Left renal pelvis (tissue), 4 donors: ENCODE measurements around the gene BRSK2. TPM values are rescaled to one million over a fixed set of nuclear protein-coding genes. Genes with fewer than 3 reads are reported as not detected.
A peak's percentile ranks its signal among the peaks of the same experiment; 100 is the strongest.
"Not testable (repeated sequence)": the region's sequence is repeated elsewhere in the genome, so short reads cannot be mapped to it uniquely, and the experiment has no call there.

ENCODE experiments used
- DNase-seq, 4 donors: peaks; one replicate each; pipeline ENCODE4 v3.0.0-alpha.2; 2013; ENCODE audit warnings: low read depth in 4 of 4, low spot score in 3 of 4
- polyA plus RNA-seq, 4 donors: library from polyadenylated mRNA; unstranded; fragments of 120-200 nt; gene quantifications; one replicate each; pipeline ENCODE4 v1.2.1, GENCODE V29; 2013; ENCODE audit not compliant: insufficient read length in 4 of 4

BRSK2 gene
- polyA plus RNA-seq, 4 donors, result 0.64 to 1.1 (median 0.89) TPM

- DNase-seq, result no peak
Observed at GRCh38 chr11:1406571-1407485, 17.1 kb downstream of the BRSK2 start.

DNA sequence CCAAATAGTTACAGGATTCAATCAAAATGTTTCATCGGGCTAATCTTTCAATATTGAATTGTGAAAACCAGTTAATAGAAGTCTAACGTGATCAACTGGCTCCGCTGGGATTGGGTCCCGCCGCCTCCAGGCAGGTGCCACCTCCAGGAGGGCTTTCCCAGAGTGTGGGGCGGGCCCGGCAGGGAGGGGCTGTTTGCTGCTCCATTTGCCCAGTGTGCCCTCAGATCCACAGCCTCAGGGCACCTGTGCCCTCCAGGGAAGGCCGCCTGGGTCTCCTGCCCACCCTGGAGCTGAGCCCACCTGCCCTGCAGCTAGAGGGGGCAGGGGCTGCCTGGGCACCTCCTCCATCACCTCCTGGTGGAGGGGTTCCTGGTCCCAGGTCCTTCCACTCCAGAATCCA, 17.9 kb downstream of the BRSK2 start:
- no peak for DNase-seq

DNA sequence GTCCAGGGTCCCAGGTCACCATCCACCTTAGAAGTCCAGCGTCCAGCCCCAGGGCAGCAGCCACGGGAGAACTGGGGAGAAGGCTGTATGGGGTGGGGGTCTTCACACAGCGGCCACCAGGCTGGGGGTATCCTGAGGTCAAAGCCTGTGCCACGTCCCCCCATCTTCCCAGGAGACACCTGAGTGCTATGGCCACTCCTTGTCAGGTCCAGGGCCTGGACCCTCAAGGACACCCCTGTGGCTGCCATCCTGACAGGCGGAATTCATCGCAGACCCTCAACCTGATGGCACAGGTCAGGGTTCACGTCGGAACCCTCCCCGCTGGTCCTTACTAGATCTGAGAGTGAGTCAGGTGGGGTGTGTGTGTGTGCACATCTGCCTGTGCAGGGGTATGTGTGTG, 18.6 kb downstream of the BRSK2 start:
- no peak for DNase-seq

- no peak for DNase-seq
Observed at GRCh38 chr11:1409108-1409851, 19.5 kb downstream of the BRSK2 start.

DNA sequence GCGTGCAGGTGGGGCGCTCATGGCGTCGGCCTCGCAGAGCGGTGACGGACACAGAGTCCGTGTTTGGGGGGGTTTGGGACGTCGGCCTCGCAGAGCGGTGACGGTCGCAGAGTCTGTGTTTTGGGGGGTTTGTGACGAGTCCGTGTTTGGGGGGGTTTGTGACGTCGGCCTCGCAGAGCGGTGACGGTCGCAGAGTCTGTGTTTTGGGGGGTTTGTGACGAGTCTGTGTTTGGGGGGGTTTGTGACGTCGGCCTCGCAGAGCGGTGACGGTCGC, 20.1 kb downstream of the BRSK2 start:
- DNase-seq, result not testable (repeated sequence)

DNA sequence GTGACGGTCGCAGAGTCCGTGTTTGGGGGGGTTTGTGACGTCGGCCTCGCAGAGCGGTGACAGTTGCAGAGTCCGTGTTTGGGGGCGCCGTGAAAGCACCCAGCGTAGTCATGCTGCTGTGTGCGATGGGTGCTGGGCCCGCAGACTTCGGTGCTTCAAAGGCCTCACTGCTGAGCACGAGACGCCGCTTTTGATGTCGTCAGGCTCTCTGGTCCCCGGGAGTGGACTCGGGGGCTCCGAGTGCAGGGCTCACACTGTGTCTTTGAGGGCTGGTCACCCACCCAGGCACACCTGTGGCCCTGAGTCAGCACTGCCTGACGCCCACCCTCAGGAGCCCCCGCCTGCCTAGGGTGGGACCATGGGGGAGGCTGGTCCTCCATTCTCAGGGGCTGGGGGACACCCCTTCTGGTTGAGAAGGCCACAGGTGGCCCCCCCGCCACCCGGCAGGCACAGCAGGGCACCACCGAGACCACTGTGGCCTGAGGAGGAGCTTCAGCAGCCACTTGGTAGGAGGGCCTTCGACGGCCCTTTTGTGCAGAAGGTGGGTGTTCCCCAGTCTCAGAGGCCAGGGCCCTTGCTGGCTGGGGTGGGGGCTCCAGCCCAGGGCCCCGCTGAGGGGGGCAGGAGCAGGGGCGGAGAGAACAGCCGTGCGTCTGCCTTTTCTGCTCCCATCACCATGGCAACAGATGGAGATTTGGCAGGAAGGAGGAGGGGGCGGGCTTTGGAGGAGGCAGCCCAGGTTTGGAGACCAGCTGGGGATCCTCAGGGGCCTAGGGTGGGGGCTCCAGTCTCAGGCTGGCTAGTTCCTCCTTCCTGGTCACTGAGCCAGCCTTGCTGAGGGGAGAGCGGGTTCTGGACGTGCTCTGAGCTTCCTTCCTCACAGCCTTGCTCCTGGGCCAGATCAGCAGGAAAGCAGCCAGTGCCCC, 20.9 kb downstream of the BRSK2 start:
- peak in 3 of 4 donors; percentile 41 to 70 (median 54) for DNase-seq

- DNase-seq, result no peak
Observed at GRCh38 chr11:1411301-1411700, 21.6 kb downstream of the BRSK2 start.

DNA sequence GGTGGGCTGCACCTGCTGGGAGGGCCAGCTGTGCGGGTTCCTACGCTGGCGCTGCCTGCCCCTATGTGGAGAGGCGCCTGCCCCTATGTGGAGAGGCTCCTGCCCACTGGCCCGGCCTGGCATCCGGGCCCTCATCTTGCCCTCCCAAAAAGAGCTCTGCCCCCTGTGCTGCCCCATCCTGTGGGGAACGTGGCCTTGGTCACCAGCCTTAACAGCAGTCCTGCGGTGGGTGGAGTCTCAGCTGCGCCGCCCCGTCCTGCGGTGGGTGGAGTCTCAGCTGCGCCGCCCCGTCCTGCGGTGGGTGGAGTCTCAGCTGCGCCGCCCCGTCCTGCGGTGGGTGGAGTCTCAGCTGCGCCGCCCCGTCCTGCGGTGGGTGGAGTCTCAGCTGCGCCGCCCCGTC, 22.0 kb downstream of the BRSK2 start:
- not testable (repeated sequence) for DNase-seq

DNA sequence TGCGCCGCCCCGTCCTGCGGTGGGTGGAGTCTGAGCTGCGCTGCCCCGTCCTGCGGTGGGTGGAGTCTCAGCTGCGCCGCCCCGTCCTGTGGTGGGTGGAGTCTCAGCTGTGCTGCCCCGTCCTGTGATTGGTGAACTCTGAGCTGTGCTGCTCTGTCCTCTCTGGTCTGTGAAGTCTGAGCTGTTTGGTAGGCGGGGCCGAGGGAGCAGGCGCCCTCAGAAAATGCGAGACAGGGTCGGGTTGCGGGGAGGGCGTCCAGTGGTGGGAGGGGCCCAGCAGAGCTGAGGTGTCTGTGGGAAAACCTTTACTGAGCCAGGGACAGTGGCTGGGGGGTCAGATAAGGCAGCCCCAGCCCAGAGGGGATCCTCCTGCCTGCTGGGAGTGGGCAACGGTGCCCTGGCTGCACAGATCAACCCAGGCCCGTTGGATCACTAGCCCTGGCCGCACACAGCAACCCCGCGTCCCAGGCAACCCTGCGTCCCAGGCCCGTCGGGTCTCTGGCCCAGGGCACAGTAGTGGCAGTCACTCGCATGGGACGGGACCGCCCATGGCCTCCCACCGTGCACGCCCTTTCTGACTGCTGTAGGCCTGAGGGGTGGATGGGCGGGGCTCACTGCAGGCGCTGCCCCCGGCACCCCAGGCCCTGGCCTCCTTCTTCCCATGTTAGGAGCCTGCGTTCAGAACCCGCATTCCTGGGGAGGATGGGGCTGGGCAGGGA, 22.8 kb downstream of the BRSK2 start:
- no peak for DNase-seq

- DNase-seq, result no peak
Observed at GRCh38 chr11:1414650-1415049, 24.9 kb downstream of the BRSK2 start.

- DNase-seq, result no peak
Observed at GRCh38 chr11:1415631-1416030, 25.9 kb downstream of the BRSK2 start.

- DNase-seq, result not testable (repeated sequence)
Observed at GRCh38 chr11:1418192-1418795, 28.6 kb downstream of the BRSK2 start.

GRCh38 chr11:1419811-1420210, 30.1 kb downstream of the BRSK2 start:
- no peak for DNase-seq

GRCh38 chr11:1421291-1421690, 31.6 kb downstream of the BRSK2 start:
- DNase-seq, result no peak

DNA sequence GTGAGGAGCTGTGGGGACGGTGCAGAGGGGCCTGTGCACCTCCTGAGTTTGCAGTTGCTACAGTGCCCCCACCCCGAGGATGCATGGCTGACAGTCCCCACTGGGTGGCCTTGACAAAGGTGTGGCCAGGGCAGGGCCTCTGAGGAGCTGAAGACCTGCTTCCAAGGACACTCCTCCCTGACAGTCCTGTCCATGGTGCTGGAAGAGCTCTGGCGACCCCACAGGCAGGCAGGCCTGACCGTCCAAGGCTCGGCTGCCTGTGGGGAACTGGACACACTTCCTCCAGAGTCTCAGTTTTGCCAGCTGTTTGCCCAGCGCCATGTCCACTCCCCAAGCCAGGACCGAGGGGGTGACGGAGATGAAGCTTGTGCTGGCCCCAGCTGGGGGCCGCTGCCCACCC, 32.7 kb downstream of the BRSK2 start:
- no peak for DNase-seq

- no peak for DNase-seq
Observed at GRCh38 chr11:1422981-1423380, 33.2 kb downstream of the BRSK2 start.

DNA sequence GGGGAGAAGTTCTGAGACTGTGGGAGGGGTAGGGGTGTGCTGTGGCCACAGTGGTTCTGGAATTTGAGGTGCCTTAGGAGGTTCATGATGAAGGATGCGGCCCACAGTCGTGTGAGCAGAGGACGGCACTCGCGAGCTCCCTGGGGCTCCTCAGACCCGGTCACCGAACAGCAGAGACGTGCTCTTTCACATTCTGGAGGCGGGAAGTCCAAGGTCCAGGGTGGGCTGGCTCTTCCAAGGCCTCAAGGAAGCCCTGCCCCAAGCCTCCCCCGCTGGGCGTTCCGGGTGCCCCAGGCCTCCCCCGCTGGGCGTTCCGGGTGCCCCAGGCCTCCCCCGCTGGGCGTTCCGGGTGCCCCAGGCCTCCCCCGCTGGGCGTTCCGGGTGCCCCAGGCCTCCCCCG, 33.7 kb downstream of the BRSK2 start:
- DNase-seq, result not testable (repeated sequence)

GRCh38 chr11:1425006-1425405, 35.3 kb downstream of the BRSK2 start:
- DNase-seq, result no peak

DNA sequence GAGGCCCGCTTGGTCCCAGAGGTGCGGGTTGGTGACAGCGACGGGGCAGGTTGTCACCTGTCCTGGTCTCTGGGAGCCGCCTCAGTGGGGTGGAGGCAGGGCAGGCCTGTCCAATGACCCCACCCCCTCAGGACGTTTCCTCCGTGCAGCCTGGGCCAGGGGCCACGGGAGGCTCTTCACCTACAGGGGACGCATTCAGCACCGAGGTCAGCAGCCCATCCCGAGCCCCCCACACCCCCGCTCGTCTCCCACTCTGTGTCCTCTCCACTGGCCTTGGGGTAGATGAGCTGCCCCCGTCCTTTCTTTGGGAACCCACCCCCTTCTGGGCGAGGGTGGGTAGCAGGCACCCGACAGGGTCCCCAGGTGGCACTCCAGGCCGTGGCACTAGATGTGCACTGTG, 35.7 kb downstream of the BRSK2 start:
- DNase-seq, result no peak

- DNase-seq, result no peak
Observed at GRCh38 chr11:1428762-1429316, 39.1 kb downstream of the BRSK2 start.
